Endothelial cell of hepatic sinusoid (primary cell): ENCODE data around the gene GJC3.

Experiments
- in situ Hi-C: cut with HindIII; loops from 2 replicates; pipeline ENCODE4 v1.10.0; 2017; ENCODE audit warnings: low sequenced_read_pairs

The GJC3 gene

GRCh38 chr7:99876491-99876890 lies 52.9 kb downstream of the GJC3 start:
- in situ Hi-C loops, result no loop called here
